Measurements from ENCODE around the gene SLC34A3. TPM values are rescaled to one million over a fixed set of nuclear protein-coding genes. Genes with fewer than 3 reads are reported as not detected.

Gene SLC34A3
- total RNA-seq, 1 donor = not detected

- Histone ChIP-seq H3K27ac (ENCODE audit: low read depth, low read length) (no peak overlapping the region), H4K20me1 (ENCODE audit: insufficient read depth, low read length) (no peaks in the 10 kb centered on the region), H3K9me3 (ENCODE audit: low read depth, low read length) (no peaks in the 10 kb centered on the region), H3K27me3 (ENCODE audit: insufficient read depth, low read length) (no peaks in the 10 kb centered on the region), H3K36me3 (ENCODE audit: insufficient read depth, low read length) (peaks cover 2% of the 10 kb centered on the region), H3K79me2 (ENCODE audit: insufficient read depth, low read length) (peaks cover 11% of the 10 kb centered on the region), H3K4me3 (ENCODE audit: insufficient read depth, low read length) (no peak overlapping the region), H3K4me2 (ENCODE audit: insufficient read depth, low read length) (no peak overlapping the region), H2AFZ (ENCODE audit: low read length) (no peak overlapping the region), H3K4me1 (ENCODE audit: insufficient read depth, low read length) (peaks cover 4% of the 10 kb centered on the region)
- no peak for TF ChIP-seq CTCF (IDR thresholded peaks at IDR 0.05; ENCODE audit: extremely low read depth, low read depth, low read length)
- DNase-seq (ENCODE audit: insufficient read length, low spot score, missing footprints) = no peak
Measured at GRCh38 chr9:137211532-137211931, 19.2 kb upstream of the SLC34A3 start.

GRCh38 chr9:137212520-137212919 lies 18.2 kb upstream of the SLC34A3 start:
- Histone ChIP-seq H3K27ac (ENCODE audit: low read depth, low read length) (no peak overlapping the region), H3K27me3 (ENCODE audit: insufficient read depth, low read length) (no peaks in the 10 kb centered on the region), H3K79me2 (ENCODE audit: insufficient read depth, low read length) (peaks cover 1% of the 10 kb centered on the region), H4K20me1 (ENCODE audit: insufficient read depth, low read length) (no peaks in the 10 kb centered on the region), H3K36me3 (ENCODE audit: insufficient read depth, low read length) (peaks cover 2% of the 10 kb centered on the region), H3K4me3 (ENCODE audit: insufficient read depth, low read length) (no peak overlapping the region), H3K4me1 (ENCODE audit: insufficient read depth, low read length) (peaks cover 5% of the 10 kb centered on the region), H3K4me2 (ENCODE audit: insufficient read depth, low read length) (no peak overlapping the region), H2AFZ (ENCODE audit: low read length) (no peak overlapping the region), H3K9me3 (ENCODE audit: low read depth, low read length) (no peaks in the 10 kb centered on the region)
- no peak for TF ChIP-seq CTCF (IDR thresholded peaks at IDR 0.05; ENCODE audit: extremely low read depth, low read depth, low read length)
- no peak for DNase-seq (ENCODE audit: insufficient read length, low spot score, missing footprints)

- TF ChIP-seq CTCF (IDR thresholded peaks at IDR 0.05; ENCODE audit: extremely low read depth, low read depth, low read length) = peak; percentile 7
Measured at GRCh38 chr9:137213160-137214060, 17.3 kb upstream of the SLC34A3 start.

GRCh38 chr9:137214620-137215019 lies 16.1 kb upstream of the SLC34A3 start:
- Histone ChIP-seq H3K36me3 (ENCODE audit: insufficient read depth, low read length) (no peaks in the 10 kb centered on the region), H3K27ac (ENCODE audit: low read depth, low read length) (no peak overlapping the region), H3K79me2 (ENCODE audit: insufficient read depth, low read length) (no peaks in the 10 kb centered on the region), H3K4me3 (ENCODE audit: insufficient read depth, low read length) (no peak overlapping the region), H3K9me3 (ENCODE audit: low read depth, low read length) (no peaks in the 10 kb centered on the region), H3K4me2 (ENCODE audit: insufficient read depth, low read length) (no peak overlapping the region), H3K27me3 (ENCODE audit: insufficient read depth, low read length) (no peaks in the 10 kb centered on the region), H2AFZ (ENCODE audit: low read length) (no peak overlapping the region), H3K4me1 (ENCODE audit: insufficient read depth, low read length) (peaks cover 15% of the 10 kb centered on the region), H4K20me1 (ENCODE audit: insufficient read depth, low read length) (no peaks in the 10 kb centered on the region)
- no peak for DNase-seq (ENCODE audit: insufficient read length, low spot score, missing footprints)
- no peak for TF ChIP-seq CTCF (IDR thresholded peaks at IDR 0.05; ENCODE audit: extremely low read depth, low read depth, low read length)

More at GRCh38 chr9:137213160-137214060, 17.3 kb upstream of the SLC34A3 start:
- DNase-seq (ENCODE audit: insufficient read length, low spot score, missing footprints) = no peak
- H3K4me1 ChIP-seq (ENCODE audit: insufficient read depth, low read length) = peaks cover 6% of the 10 kb centered on the region
- no peaks in the 10 kb centered on the region for H3K9me3 ChIP-seq (ENCODE audit: low read depth, low read length)
- no peak overlapping the region for H3K4me2 ChIP-seq (ENCODE audit: insufficient read depth, low read length)
- no peaks in the 10 kb centered on the region for H3K79me2 ChIP-seq (ENCODE audit: insufficient read depth, low read length)
- H2AFZ ChIP-seq (ENCODE audit: low read length) = no peak overlapping the region
- no peaks in the 10 kb centered on the region for H3K27me3 ChIP-seq (ENCODE audit: insufficient read depth, low read length)
- peaks cover 2% of the 10 kb centered on the region for H3K36me3 ChIP-seq (ENCODE audit: insufficient read depth, low read length)
- H3K27ac ChIP-seq (ENCODE audit: low read depth, low read length) = no peak overlapping the region
- no peak overlapping the region for H3K4me3 ChIP-seq (ENCODE audit: insufficient read depth, low read length)
- H4K20me1 ChIP-seq (ENCODE audit: insufficient read depth, low read length) = no peaks in the 10 kb centered on the region
